Measurements from ENCODE around the gene PPP1R14C.

The PPP1R14C gene

GRCh38 chr6:150152891-150153876 lies 10.3 kb downstream of the PPP1R14C start:
- TF ChIP-seq CTCF (IDR thresholded peaks at IDR 0.05; ENCODE audit: borderline replicate concordance, insufficient read depth, low read depth, low read length), result no peak
- H3K4me3 ChIP-seq (ENCODE audit: low read depth, low read length), result no peak overlapping the region

DNA sequence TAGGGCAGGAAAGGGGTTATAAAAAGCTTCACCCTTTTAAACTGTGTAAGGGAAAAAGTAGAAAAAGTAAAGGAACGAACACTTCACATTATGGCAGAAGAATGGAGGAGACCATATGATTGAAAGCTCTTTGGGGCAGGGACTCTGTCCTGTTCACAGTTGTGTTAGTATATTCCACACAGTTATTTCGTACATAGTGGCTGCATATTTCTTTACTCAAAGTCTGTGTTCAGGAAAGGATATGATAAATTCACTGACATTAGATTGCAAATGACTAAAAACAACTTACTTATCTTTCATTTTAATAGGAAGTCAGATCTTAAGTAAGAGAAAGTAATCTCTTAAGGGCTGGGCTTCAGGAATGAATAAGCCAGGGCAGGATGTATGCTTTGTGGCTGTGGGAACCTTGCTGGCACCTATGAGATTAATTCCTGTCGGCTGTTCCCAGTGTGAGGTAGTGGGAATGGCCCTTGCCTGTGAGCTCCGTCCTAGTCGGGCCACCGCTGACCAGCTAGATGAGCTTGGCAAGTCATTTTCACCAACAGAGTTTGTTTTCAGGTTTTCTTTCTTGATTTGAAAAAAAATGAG lies 11.2 kb downstream of the PPP1R14C start:
- no peak overlapping the region for H3K4me3 ChIP-seq (ENCODE audit: low read depth, low read length)
- no peak for TF ChIP-seq CTCF (IDR thresholded peaks at IDR 0.05; ENCODE audit: borderline replicate concordance, insufficient read depth, low read depth, low read length)

DNA sequence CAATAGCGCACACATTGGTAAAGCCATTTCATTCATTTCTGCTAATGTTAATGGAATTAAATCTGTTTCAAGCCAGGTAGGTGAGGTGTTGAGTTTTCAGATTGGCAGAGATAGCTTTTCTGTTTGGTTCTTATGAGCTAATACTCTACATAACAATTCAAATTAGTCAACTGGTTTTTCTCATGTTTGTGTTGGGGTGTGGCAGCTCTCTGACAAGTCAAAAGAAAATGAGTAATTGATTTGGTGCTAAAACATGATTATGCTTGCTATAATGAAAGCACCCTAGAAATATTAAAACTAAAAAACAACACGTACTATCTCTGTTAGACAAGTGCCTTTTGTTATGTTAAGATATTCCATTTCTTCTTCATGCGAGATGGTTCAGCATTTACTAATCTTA lies 13.6 kb downstream of the PPP1R14C start:
- no peak for TF ChIP-seq CTCF (IDR thresholded peaks at IDR 0.05; ENCODE audit: borderline replicate concordance, insufficient read depth, low read depth, low read length)
- no peak overlapping the region for H3K4me3 ChIP-seq (ENCODE audit: low read depth, low read length)

DNA sequence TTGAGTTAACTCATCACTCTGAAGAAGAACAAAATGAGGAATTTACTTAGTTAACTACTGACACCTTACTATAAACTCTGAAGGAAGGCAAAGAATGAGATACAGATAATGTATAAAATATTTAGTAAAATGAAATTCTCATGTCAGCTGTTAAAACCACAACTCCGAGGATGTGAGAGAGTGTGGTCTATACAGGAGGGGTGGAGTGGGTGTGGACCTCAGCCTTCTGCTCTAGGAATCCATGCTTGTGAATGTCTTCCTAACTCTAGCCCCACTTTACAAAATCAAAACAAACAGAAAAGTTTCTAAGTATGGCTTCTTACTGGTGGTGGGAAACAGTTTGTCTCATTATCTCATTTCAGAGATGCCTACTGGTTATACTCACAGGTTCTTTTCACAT lies 14.2 kb downstream of the PPP1R14C start:
- no peak overlapping the region for H3K4me3 ChIP-seq (ENCODE audit: low read depth, low read length)
- no peak for TF ChIP-seq CTCF (IDR thresholded peaks at IDR 0.05; ENCODE audit: borderline replicate concordance, insufficient read depth, low read depth, low read length)

DNA sequence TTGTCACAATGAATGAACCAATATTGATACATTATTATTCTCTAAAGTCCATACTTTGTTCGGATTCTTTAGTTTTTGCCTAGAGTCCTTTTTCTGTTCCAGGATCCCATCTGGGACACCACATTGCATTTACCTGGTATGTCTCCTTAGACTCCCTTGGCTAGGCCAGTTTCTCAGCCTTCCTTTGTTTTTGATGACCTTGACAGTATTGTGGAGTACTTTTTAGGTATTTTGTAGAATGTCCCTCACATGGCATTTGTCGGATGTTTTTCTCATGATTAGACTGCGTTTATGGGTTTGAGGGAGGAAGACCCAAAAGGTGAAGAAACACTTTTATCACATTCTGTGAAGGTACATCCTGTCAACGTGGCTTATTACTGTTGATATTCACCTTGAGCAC lies 16.9 kb downstream of the PPP1R14C start:
- no peak for TF ChIP-seq CTCF (IDR thresholded peaks at IDR 0.05; ENCODE audit: borderline replicate concordance, insufficient read depth, low read depth, low read length)

GRCh38 chr6:150163970-150164369 lies 21.1 kb downstream of the PPP1R14C start:
- no peak overlapping the region for H3K4me3 ChIP-seq (ENCODE audit: low read depth, low read length)
- TF ChIP-seq CTCF (IDR thresholded peaks at IDR 0.05; ENCODE audit: borderline replicate concordance, insufficient read depth, low read depth, low read length), result no peak

More for the DNA sequence above, 16.9 kb downstream of the PPP1R14C start:
- no peak overlapping the region for H3K4me3 ChIP-seq (ENCODE audit: low read depth, low read length)

Measured in GM12875 (cell line).